HG03196 (cell line): ENCODE data around the gene GAD2.

ENCODE experiments used
- ATAC-seq: cut with Tn5 transposase; IDR thresholded peaks from one replicate; pipeline ENCODE4 v1.9.1; 2021; ENCODE audit not compliant: unreplicated experiment

Gene GAD2

GRCh38 chr10:26216585-26217395, at the start of gene GAD2:
Gene GAD2 (plus strand): TSS chr10:26216774. CDS start chr10:26216810, 36 bp downstream.
- no peak for ATAC-seq

- ATAC-seq, result no peak
Measured at GRCh38 chr10:26169466-26169865, 47.1 kb upstream of the GAD2 start.

GRCh38 chr10:26172131-26172530, 44.4 kb upstream of the GAD2 start:
- ATAC-seq, result no peak

DNA sequence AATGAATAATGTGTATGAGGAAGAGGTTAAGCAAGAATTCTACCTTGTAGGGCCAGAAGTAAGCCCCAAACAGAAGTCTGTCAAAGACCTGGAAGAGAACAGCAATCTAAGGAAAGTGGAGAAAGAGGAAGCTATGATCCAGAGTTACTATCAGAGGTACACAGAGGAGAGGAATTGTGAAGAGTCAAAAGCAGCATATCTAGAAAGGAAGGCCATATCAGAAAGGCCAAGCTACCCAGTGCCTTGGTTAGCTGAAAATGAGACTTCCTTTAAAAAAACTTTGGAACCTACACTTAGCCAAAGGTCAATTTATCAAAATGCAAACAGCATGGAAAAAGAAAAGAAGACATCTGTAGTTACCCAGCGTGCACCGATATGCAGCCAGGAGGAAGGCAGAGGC, 42.7 kb upstream of the GAD2 start:
- no peak for ATAC-seq

GRCh38 chr10:26177341-26177740, 39.2 kb upstream of the GAD2 start:
- no peak for ATAC-seq

DNA sequence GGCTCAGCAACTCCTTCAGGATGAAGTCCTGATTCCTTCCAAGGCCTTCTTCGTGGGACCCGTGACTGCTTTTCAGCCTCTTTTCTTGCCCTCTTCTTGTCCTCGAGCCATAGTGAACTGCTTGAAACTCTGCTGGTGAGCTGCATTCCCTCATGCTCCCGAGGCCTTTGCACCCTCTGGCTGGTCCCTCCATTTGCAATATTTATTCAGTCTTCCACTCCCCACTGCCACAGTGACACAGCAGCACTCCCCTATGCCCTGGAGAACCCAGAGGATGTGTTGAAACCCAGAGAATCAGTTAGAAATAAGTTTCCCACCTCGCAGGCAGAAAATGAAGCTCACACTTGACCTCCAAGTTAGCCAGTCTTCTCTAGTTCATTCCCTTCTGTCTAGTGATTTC, 22.3 kb upstream of the GAD2 start:
- ATAC-seq, result no peak

- ATAC-seq, result no peak
Measured at GRCh38 chr10:26197248-26197647, 19.3 kb upstream of the GAD2 start.

- no peak for ATAC-seq
Measured at GRCh38 chr10:26198119-26198518, 18.5 kb upstream of the GAD2 start.

GRCh38 chr10:26199841-26200240, 16.7 kb upstream of the GAD2 start:
- ATAC-seq, result no peak

GRCh38 chr10:26205223-26205622, 11.4 kb upstream of the GAD2 start:
- ATAC-seq, result no peak

GRCh38 chr10:26211781-26212444, 4.7 kb upstream of the GAD2 start:
- ATAC-seq, result no peak

- ATAC-seq, result no peak
Measured at GRCh38 chr10:26212511-26212910, 4.1 kb upstream of the GAD2 start.

GRCh38 chr10:26213157-26213800, 3.3 kb upstream of the GAD2 start:
- ATAC-seq, result no peak

DNA sequence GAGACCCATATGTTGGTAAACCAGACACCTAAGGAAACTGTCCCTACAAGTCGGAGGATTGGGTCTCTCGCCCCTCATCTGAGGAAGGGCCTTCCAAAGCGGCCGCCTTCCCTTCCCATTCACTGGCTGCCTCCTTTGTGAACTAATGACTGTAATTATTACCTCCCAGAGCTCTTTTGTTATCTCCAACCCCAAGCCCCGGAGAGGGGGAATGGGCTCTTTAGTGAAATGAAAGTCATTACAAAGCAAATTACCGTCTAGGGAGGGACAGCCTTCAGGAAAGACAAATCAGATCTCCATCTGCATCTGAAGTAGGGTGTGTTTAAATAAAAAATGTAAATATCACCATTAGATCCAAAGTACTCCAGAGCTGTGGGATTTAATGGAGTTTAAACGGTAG, 2.6 kb upstream of the GAD2 start:
- no peak for ATAC-seq

DNA sequence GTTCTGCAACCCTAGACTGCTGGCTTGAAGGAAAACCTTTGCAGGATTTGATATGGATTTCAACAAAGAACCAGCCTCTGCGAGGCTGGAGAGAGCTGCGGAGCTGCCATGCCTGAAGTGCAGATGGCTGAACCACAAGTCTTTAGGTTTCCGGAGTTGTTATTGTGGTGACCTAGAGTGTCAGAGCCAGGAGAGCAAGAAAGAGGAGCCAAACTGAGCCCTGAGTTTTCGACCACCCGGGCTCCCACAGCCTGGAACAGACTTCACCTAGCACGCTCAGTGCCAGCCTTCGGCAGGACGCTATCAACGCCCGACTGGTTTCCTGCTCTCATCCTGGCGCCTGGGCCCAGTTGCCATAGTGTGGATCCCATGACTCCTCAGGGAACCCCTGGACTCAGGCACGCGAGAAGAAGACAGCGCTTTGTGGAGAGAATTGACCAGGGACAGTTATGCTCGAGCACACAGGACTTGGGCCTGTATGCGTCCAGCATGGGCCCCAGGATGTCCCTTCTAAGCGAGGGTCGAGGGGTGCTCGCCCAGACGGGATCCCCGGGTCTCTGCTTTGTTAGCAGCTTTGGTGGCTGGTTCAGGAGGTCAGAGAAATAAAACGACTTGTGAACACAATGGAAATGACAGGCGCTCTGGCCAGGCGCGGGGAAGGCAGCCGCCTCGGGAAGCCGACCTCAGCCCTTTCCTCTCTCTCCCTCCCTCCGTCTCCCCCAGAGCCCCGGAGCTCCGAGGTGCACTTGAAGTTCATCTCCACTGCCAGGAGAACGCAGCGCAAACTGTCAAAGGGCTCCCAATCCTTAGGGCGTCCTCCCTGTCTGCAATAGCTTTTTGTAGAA, 1.8 kb upstream of the GAD2 start:
- ATAC-seq, result no peak

DNA sequence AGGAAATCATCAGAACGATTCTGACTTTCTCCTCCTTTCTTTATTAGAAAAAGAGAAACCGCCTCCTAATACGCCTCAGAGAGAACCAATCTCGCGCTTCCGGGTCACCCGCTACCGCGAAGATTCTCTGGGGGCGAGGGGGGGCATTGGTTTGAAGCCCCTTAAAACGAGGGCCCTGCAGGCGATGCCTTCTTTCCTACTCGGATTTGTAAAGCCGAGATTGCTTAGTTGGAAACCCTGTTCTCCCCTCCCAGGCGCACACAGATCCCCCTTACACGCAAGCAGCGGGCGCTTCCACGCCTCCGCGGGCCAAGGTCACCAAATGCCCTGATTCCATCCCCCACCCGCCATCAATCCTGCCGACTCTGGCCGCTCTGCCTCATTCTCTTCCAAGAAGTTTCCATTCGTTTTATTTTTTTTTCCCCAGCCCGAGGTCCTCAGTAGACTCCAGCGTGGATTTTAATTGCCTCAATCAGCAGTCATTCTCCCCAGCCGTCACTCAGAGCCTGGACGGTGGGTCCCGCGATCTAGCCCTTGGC, 1.1 kb upstream of the GAD2 start:
- no peak for ATAC-seq

DNA sequence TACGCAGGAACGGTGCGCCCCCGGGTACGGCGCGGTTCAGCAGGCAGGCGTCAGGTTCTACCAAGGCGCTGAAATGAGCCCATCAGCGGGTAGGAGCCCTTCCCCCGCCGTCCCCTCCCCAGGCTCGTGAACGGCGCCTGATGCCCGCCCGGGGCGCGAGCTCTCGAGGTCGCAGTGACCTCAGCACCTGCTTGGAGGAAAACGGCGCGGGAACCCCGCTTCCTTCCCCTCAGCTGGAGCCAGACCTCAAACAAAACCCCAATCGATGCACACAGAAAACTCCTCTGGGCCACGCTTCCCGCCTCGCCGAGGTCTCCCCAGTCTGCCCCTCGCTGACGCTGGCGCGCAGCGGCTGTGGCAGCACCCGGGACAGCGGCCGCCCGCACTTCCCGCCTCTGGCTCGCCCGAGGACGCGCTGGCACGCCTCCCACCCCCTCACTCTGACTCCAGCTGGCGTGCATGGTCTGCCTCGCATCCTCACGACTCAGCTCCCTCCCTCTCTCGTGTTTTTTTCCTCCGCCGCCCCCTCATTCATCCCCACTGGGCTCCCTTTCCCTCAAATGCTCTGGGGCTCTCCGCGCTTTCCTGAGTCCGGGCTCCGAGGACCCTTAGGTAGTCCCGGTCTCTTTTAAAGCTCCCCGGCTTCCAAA, 514 bp upstream of the GAD2 start:
- ATAC-seq, result no peak

- no peak for ATAC-seq
Measured at GRCh38 chr10:26217396-26218086, 967 bp downstream of the GAD2 start.

DNA sequence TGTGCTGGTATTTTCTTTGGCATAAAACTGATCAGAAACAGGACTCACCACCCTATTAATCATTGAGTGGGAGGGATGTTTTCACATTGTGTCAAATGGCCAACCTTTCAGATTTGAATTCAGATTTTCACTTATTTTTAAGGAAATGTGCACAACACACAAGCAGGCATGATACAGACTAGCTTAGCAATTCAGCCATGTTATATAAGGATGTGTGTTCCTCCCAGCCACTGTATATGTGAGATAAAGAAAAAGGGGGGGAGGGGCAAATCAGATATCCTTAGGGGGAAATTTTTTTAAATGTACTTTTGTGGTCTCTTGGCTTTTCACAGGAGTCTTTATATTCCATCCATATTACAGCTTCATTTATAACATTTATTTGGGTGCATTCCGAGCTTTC, 3.1 kb downstream of the GAD2 start:
- ATAC-seq, result no peak

- ATAC-seq, result no peak
Measured at GRCh38 chr10:26220901-26221300, 4.3 kb downstream of the GAD2 start.
